Stimulated activated CD4-positive, alpha-beta T cell treated with anti-CD3 and anti-CD28 coated beads, Interleukin-12 subunit alpha, Interleukin-12 subunit beta, amount 100 ng/mL, for 48 hours (primary cell): ENCODE measurements around the gene PARP9.

Experiments
- DNase-seq, 3 donors: peaks; one replicate each; pipeline ENCODE4 v3.0.0-alpha.2; 2020; ENCODE audit warnings: low read depth in 2 of 3, low spot score in 1 of 3

Gene PARP9

DNA sequence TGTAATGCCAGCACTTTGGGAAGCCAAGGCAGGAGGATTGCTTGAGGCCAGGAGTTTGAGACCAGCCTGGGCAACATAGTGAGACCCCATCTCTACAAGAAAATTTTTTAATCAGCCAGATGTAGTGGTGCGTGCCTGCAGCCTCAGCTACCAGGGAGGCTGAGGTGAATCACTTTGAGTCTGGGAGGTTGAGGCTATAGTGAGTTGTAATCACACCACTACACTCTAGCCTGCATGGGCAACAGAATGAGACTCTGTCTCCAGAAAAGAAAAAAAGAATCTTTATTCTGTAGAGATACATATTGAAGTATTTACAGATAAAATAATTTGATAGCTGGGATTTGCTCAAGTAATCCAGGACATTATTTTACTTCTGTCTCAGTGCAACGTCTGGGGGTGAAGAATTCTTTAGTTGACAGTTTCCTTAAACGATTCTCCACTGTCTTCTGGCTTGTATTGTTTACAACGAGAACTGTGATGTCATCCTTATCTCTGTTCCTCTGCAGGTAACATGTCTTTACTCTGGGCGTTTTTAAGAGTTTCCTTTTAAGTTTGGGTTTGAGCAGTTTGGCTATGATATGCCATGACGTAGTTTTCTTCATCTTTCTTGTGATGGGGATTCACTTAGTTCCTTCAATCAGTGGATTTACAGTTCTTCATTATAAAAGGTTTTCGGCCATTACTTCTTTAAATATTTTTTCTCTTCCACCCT is 75.7 kb downstream of the PARP9 start:
- DNase-seq = no peak

DNA sequence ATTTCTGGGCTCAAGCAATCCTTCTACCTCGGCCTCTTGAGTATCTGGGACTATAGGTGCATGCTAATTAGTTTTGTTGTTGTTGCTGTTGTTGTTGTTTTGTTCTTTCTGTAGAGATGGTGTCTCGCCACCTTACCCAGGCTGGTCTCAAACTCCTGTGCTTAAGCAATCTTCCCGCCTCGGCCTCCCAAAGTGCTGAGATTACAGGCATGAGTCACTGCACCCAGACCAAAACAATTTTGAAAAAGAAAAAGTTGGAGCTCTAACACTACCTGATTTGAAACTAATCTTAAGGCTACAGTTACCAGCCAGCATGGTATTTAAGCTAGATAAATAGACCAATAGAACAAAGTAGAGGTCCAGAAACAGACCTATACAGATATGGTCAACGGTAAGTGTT is 79.1 kb downstream of the PARP9 start:
- no peak for DNase-seq

DNA sequence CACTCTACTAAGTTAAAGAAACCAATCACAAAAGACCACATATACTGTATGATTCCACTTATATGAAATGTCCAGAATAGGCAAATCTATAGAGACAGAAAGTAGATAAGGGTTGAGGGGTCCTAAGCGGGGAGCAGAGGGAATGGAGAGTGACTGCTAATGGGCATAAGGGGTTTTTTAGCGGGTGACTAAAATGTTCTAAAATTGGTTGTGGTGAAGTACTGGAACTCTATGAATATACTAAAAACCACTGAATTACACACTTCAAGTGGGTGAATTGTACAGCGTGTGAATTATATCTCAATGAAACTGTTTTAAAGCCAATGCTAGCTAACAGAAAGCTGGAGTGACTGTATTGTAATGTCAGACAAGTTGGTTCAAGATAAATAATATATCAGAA is 82.7 kb downstream of the PARP9 start:
- DNase-seq = no peak
